Tibial artery (tissue), 4 donors: ENCODE results near the gene CLDN6.
A peak's percentile ranks its signal among the peaks of the same experiment; 100 is the strongest.

ENCODE experiments used
- DNase-seq, 2 donors: peaks; one replicate each; pipeline ENCODE4 v3.0.0-alpha.2; 2019
- H3K27ac ChIP-seq, 2 donors: fragments of 200-600 bp; sonication (generic) in 1 of 2; 1 replicate in 1 of 2; 2 replicates in 1 of 2; pipeline ENCODE4 v1.5.1; 2018 to 2019; ENCODE audit warnings: mild to moderate bottlenecking in 1 of 2
- H3K27me3 ChIP-seq, 2 donors: fragments of 200-600 bp; sonication (generic) in 1 of 2; one replicate each; pipeline versions ENCODE4 v1.5.1 to v1.6.0; 2016 to 2019
- H3K36me3 ChIP-seq, 3 donors: fragments of 200-600 bp; sonication (generic) in 2 of 3; one replicate each; pipeline ENCODE4 v1.5.1; 2016 to 2019; ENCODE audit warnings: mild to moderate bottlenecking in 2 of 3
- H3K4me1 ChIP-seq, 4 donors: fragments of 200-600 bp; sonication (generic) in 2 of 4; 1 replicate in 3 of 4; 2 replicates in 1 of 4; pipeline ENCODE4 v1.5.1; 2016 to 2019
- H3K4me3 ChIP-seq, 2 donors: fragments of 200-600 bp; sonication (generic) in 1 of 2; 1 replicate in 1 of 2; 2 replicates in 1 of 2; pipeline ENCODE4 v1.5.1; 2018 to 2019; ENCODE audit warnings: mild to moderate bottlenecking in 2 of 2
- H3K9me3 ChIP-seq, 3 donors: fragments of 200-600 bp; sonication (generic) in 1 of 3; one replicate each; pipeline ENCODE4 v1.5.1; 2016 to 2019
- intact Hi-C: fragments of 100-400 bp; cut with DNase I; formaldehyde crosslinking; loops from one replicate; pipeline ENCODE4 v1.15.0; 2023; ENCODE audit warnings: low total_unique reads
- TF ChIP-seq, protein P1 (sequence below), 2 experiments: fragments of 200-600 bp in 1 of 2; fragments of 450-650 bp in 1 of 2; IDR thresholded peaks; one replicate each; pipeline ENCODE4 v1.5.1; 2017 to 2019; ENCODE audit warnings: antibody characterized with exemption in 2 of 2, mild to moderate bottlenecking in 1 of 2, moderate library complexity in 1 of 2

Gene CLDN6

GRCh38 chr16:2969545-2970521, 48.1 kb downstream of the CLDN6 start:
- intact Hi-C loops, result no loop called here

DNA sequence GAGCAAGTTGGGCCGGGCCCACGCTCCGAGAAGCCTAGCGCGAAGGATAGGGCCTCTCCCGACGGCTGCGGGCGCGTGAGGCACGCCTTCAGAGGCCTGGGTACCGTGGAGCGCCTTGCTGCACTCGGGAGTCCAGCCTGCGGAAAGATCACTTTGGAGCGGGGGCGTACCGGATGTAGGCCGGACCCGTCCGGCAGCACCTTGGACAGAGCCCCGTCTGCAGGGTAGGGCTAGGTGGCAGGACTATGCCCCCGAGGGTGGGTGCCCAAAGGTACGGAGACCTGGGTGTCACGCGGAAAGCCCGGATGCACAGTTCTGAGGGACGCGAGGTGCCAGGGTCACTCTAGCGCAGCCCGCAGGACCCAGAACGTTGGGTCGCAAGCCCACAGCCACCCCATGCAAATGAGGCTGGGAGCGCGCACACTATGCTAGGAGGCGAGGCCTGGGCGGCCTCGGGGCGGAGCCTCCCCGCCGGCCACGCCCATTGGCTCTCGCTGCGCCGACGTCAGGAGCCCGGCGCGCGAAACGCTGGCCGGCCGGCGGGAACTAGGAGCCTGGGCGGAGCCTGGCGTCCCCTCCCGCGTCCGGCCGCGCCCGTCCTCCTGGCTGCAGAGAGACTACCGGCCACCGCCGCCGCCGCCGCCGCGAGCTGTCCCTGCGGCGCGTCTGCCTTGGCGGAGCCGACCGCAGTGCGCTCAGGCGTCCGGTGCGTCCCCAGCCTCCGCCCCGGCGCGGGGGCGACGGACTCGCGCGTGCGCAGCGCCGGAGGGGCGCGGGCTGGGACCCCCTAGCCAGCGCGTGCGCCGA, 49.0 kb downstream of the CLDN6 start, which contains the start of gene PAQR4:
Gene PAQR4 (plus strand): TSS at position 611 of the 807 bp plus-strand sequence. CDS start 327 bp downstream, outside the sequence.
- peaks cover 6 to 63% (median 43%) of the 10 kb centered on the region in 4 donors for H3K4me1 ChIP-seq
- intact Hi-C loops, result no loop called here
- H3K9me3 ChIP-seq, result no peaks in the 10 kb centered on the region
- TF ChIP-seq, protein P1, sequence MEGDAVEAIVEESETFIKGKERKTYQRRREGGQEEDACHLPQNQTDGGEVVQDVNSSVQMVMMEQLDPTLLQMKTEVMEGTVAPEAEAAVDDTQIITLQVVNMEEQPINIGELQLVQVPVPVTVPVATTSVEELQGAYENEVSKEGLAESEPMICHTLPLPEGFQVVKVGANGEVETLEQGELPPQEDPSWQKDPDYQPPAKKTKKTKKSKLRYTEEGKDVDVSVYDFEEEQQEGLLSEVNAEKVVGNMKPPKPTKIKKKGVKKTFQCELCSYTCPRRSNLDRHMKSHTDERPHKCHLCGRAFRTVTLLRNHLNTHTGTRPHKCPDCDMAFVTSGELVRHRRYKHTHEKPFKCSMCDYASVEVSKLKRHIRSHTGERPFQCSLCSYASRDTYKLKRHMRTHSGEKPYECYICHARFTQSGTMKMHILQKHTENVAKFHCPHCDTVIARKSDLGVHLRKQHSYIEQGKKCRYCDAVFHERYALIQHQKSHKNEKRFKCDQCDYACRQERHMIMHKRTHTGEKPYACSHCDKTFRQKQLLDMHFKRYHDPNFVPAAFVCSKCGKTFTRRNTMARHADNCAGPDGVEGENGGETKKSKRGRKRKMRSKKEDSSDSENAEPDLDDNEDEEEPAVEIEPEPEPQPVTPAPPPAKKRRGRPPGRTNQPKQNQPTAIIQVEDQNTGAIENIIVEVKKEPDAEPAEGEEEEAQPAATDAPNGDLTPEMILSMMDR (IDR thresholded peaks at IDR 0.05), result no peak
- peaks cover 10 to 55% of the 10 kb centered on the region in 2 donors for H3K27me3 ChIP-seq
- H3K4me3 ChIP-seq, result peak within 1 kb of the TSS; percentile 46 to 64
- peak; percentile 73 to 85 for DNase-seq
- H3K27ac ChIP-seq, result no peak within 1 kb of the TSS
- no peaks in the 10 kb centered on the region for H3K36me3 ChIP-seq

More at GRCh38 chr16:2969545-2970521, 48.1 kb downstream of the CLDN6 start:
- peak in 1 of 2 donors; percentile 38 for DNase-seq
- Histone ChIP-seq H3K36me3 (no peaks in the 10 kb centered on the region), H3K27me3 (peaks cover 7 to 53% of the 10 kb centered on the region in 2 donors), H3K4me3 (peak overlapping the region; percentile 46 to 64), H3K4me1 (peaks cover 0 to 54% (median 34%) of the 10 kb centered on the region in 4 donors), H3K9me3 (no peaks in the 10 kb centered on the region), H3K27ac (no peak overlapping the region)
- TF ChIP-seq, protein P1 (IDR thresholded peaks at IDR 0.05), result no peak

DNA sequence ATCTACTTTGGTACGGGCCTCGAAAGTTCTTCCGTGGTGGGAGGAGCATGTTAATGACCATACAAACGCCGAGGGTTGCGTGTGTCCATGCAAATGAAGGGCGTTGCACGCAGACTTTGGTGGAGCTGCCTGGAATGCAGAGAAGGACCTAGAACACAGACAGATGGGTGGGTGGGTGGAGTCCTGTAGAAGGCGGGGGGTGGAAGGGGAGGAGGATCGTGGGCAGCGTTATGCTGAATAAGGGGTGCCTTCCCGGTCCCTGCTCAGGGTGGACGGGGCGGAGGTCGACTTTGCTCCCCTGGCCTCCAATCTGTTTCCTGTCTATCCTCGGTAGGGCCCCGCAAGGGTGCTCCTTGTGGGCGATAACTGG, 49.6 kb downstream of the CLDN6 start:
- peak overlapping the region; percentile 46 to 64 for H3K4me3 ChIP-seq
- intact Hi-C loops, result no loop called here
- H3K27ac ChIP-seq, result no peak overlapping the region
- H3K9me3 ChIP-seq, result no peaks in the 10 kb centered on the region
- H3K27me3 ChIP-seq, result peaks cover 12 to 60% of the 10 kb centered on the region in 2 donors
- TF ChIP-seq, protein P1 (IDR thresholded peaks at IDR 0.05), result no peak
- DNase-seq, result no peak
- H3K36me3 ChIP-seq, result no peaks in the 10 kb centered on the region
- peaks cover 8 to 69% (median 49%) of the 10 kb centered on the region in 4 donors for H3K4me1 ChIP-seq

DNA sequence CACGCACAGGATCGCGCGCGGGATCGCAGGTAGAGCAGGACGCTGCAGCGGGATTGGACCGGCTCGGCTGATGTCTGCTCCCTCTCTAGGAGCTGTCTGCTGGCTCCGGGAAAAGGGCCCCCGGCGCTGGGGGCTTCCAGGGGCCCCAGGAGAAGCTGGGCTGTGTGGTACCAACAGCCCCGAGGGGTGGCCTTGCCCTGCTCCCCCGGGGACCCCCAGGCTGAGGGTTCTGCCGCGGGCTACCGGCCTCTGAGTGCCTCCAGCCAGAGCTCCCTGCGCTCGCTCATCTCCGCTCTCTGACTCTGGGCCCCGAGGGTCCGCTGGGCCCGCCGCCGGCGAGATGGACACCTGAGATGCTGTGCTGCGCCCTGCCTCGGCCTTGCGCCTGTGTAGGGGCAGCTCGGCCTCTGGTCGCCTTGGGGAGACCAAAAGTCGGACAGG, 50.2 kb downstream of the CLDN6 start:
- TF ChIP-seq, protein P1 (IDR thresholded peaks at IDR 0.05), result no peak
- H3K27ac ChIP-seq, result no peak overlapping the region
- no peaks in the 10 kb centered on the region for H3K36me3 ChIP-seq
- H3K4me1 ChIP-seq, result peaks cover 8 to 75% (median 55%) of the 10 kb centered on the region in 4 donors
- intact Hi-C loops, result no loop called here
- no peak overlapping the region for H3K4me3 ChIP-seq
- H3K9me3 ChIP-seq, result no peaks in the 10 kb centered on the region
- H3K27me3 ChIP-seq, result peaks cover 15 to 66% of the 10 kb centered on the region in 2 donors
- no peak for DNase-seq

DNA sequence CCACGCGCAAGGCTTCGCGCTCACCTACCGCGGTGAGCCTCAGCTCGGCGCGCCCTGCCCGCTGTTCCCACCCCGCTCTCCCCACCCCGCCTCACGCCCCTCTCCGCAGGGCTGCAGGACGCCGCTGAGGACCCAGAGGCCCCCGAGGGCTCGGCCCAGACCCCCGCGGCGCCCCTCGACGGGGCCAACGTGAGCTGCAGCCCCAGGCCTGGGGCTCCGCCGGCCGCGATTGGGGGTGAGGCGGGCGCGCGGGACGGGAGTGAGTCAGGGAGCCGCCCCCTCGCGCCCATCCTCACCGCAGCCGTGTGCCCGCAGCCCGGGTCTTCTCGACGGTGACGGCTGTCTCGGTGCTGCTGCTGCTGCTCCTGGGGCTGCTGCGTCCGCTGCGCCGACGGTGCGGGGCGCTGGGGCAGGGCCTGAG, 50.8 kb downstream of the CLDN6 start:
- peaks cover 8 to 78% (median 55%) of the 10 kb centered on the region in 4 donors for H3K4me1 ChIP-seq
- intact Hi-C loops, result no loop called here
- H3K27ac ChIP-seq, result no peak overlapping the region
- DNase-seq, result no peak
- H3K4me3 ChIP-seq, result peak overlapping the region in 1 of 2 donors; percentile 31
- H3K36me3 ChIP-seq, result no peaks in the 10 kb centered on the region
- H3K27me3 ChIP-seq, result peaks cover 18 to 72% of the 10 kb centered on the region in 2 donors
- H3K9me3 ChIP-seq, result no peaks in the 10 kb centered on the region
- TF ChIP-seq, protein P1 (IDR thresholded peaks at IDR 0.05), result no peak
